Lung microvascular endothelial cell (primary cell): ENCODE data around the gene IL17REL. TPM values are rescaled to one million over a fixed set of nuclear protein-coding genes. Genes with fewer than 3 reads are reported as not detected.

Experiments
- DNase-seq, 2 donors: peaks; one replicate each; pipeline versions ENCODE4 v3.0.0 to v3.0.0-alpha.2; 2010; ENCODE audit warnings: low read depth in 2 of 2
- total RNA-seq: library from RNA; depleted of rRNA; stranded (reverse); fragments of >200 nt; gene quantifications from 2 replicates; pipeline ENCODE4 v1.2.1, GENCODE V29; 2014

IL17REL gene
- total RNA-seq, 1 donor from 2014 or later: not detected

DNA sequence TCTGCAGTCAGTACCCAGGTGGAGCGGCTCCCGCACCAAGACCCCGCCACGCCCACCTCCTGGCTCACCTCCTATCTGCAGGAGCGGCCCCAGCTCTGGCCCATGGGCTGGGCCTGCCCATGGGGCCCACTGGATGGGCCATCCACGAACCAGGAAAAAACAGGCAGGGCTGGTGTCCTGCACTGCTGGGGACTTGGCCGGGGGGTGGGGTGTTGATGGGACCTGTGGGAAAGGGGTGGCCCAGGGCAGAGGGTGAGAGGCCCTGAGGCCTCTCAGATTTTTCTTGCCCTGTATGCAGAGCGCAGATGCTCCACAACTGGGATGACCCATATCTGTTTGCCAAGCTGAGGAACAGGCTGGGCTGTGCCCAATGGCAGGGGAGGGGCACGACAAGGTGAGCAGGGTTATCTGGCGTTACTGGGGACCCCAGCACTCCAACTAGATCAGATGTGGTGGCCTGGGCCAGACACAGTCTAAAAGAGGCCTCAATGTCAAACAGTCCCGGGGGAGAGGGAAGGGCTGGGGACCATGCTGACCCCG lies 54.7 kb downstream of the IL17REL start:
- DNase-seq: no peak

DNA sequence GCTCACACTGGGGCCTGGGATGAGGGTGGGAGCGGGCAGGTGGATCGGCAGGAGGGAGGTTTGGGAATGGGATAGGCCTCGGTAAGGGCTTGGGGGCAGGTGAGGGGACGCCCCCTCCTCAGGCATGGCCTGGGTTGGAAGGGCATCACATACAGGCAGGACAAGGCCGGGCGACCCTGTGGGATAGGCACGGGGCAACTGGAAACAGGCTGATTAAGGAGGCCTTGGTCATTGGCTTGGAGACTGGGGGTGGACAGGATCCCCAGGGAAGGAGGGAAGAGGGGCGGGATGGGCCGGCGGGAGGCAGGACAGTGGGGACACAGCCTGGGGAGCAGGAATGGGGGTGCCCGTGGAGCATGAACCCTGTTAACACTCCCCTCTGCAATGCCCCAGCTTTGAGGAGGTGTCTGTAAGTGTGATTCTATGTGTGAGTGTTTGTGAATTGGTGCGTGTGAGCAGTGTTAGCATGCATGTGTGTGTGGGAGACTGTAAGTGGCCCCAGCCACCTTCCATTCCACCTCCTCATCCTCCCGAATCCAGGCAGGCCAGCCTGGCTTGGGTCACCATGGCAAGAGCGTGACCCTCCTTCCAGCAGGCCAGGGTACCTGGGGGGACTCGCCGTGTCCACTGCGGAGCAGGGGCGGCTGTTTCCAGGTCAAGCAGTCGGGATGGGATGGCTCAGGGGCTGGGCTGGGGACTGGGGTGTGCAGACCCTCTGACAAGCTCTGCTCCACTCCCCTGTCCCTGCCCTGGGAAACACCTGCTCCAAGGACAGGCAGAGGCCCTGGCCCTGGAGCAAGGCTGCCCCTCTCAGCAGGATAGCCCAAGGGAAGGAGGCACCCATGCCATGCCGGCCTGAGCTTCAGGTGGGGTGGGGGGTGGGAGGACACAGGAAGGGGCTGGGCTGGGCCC lies 55.4 kb downstream of the IL17REL start:
- no peak for DNase-seq

DNA sequence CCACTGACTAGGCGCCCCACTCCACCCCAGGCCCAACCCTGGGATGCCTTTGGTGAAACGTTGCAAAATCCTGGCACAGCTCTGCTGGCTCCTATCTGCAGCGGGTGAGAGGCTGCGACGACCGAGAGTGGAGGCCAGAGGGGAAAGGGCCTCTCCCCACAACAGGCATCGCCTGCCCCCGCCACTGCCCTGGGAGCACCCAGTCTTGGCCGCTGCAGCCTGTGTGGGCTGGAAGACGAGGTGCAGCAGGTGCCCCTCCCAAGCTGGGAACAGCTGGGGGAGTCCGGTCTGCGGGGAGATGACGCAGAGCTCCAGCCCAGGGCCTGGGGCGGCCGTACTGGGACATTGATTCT lies 56.2 kb downstream of the IL17REL start:
- no peak for DNase-seq

DNA sequence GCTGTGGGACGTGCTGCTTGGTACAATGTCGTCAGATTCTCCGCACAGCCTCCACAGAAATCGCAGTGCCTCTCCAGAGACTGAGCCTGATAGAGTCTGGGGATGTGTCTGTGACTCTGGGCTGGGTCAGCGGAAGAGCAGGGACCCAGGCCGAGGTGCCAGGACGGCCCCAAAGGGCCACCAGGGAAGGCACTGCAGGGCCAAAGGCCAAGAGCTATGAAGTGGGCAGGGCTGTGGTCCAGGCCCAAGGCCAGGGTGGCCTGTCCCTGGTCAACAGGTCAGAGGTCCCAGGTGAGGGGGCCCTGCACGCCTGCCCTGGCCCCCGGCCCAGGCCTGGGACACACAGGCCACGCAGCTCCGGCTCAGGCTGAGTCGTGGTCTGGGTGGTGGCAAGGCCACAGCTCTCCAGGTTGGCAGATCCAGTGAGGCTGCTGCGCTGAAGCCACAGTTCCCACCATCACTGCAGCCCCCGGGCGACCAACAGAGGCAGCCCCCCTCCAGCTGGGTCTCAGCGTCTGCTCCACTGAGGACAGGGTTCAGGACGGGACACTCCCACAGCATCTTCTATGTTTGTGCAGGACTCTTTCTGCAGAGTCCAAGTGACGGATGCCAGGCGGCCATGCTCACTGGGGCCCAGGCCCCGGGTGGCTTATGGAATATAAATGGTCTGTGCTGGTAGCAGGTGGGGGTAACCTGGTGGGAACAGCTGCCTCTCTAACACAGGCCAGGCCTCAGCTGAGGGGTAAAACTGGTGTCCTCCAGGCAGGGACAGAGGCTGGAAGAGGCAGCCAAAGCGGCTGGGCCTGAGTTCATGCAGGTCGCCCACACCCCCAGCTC lies 56.8 kb downstream of the IL17REL start:
- no peak for DNase-seq

DNA sequence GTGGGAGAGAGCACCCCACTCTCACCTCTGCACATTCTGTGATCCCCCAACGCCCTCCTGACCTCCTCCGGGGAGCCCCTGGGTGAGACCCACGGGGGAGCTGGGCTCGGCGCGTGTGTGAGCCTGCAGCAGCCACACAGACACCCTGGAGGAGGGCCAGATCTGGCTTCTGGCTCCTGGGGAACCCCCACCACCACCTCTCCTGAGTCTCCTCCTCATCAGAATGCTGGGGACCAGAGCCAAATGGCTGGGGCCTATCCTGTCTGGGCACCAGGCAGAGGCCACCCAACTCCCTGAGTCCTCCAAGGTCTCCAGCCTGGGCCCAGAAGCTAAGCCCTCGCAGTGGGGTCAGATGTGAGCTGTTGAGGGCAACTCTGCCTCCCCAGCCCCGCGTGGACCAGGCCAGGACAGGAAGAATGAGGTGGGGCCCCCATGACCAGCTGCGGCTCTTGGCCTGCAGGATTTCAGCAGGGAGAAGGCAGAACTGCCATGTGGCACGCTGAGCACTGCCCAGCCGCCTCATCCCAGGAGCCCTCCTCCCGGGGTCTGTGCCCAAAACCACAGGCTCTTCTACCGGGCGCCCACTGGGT lies 57.5 kb downstream of the IL17REL start:
- no peak for DNase-seq

DNA sequence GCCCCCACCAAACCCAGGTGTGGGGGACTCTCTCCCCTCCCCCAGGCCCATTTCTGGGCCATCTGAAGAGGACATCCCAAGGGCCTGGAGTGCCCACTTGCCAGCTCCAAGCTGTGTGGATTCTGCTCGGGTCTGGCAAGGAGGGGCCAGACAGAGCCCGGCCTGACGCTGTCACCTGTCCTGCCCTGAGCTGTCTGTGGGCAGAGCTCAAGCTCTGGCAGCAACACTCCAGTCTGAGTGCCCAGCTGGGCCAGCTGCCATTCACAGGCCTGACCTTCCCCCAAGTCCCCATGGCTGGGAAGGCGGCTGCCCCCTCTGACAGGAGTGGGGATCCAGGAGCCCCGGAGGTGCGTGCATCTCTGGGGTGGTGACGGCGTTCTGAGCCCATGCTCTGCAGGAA lies 58.2 kb downstream of the IL17REL start:
- no peak for DNase-seq

DNA sequence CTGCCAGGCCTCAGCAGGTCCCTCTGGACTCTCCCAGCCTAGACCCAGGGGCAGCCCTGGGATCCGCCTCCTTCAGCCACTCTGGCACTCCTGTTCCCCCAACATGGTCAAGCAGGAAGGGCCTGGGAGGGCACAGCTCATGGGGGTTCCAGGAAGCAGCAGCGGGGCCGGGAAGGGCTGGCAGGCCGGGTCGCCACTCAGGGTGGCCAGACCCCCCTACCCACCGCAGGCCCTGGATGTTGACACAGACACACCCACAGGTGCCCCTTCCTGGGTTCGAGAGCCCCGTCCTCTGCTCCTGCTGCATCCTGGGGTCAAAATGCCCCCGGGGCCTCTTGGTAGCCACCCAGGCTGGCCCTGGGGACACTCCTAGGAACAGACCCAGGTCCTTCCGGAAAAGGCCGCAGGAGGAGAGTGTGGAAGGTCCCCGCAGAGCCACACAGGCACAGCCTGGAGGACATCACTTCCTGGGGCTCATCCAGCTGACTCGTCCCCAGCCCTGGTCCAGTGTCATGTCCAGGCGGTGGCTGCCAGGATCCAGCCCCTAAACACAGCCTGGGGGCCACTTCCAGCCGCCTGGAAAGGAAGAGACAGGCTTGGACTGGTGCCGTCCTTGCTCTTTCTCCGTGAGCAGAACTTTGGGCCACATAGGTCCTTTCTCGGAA lies 58.8 kb downstream of the IL17REL start:
- no peak for DNase-seq

DNA sequence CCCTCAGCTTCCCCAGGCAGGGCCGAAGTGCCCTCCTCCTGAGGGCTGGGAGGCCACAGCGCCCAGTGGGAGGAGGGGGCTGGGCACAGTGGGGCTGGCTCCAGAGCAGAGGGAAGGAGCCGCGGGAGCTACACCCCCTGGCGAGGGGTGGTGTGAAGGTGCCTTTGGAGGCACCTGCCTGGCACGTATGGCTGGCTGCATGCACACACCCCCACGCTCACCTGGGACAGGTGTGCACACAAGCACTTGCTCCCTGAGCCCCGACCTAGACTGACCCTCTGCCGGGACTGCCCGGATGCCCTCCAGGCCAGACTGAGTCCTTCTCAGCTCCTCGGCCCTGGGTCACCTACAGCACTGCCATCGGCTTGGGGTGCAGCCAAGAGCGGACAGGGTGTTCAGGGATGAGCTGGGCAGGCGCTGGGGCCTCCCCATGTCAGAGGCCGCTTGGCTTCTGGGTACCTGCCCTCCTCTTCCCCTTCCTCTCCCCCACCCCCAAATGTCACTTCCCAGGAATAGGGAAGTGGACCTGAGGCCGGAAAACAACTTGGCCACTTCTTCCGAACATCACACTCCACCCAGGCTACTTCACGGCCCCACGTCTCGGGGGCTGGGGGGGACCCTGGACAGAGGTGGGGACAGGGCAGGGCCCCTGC lies 59.4 kb downstream of the IL17REL start:
- no peak for DNase-seq

DNA sequence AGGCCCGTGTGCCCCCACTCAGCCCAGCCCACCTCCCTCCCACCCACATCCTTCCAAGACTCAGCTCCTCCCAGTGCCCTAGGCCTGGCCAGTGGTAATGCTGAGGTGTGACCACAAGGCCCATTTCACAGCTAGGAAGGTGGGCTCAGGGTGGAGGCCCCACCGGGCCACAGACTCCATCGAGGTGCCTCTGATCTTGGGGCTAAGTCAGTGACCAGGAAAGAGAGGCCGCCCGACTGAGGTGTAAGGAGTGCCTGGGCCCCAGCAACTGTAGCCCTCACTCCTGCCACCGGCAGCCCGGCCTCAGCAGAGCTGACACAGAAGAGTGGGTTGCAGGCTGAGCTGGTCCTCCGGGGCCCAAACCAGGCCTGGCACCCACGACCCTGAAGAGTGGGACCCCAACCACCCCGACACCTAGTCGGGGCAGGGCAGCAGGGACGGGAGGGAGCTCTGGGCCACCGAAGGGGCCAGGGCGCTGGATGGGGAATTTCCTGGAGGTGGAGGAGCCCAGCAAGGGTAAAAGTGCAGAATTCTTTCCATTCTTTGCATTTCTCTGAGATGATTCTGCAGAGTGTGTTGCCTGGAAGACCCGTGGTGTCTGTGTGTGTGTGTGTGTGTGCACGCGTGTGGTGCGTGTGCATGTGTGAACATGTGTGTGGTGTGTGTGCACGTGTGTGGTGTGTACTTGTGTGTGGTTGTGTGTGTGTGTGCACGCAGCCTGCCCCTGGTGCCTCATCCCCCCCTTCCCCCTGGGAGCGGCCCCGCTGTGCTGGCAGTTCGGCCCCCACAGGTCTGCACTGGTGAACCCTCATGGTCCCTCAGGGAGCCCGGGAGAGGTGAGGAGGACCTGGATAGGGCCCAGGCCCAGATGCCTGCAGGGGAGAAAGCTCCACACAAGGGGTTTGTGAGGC lies 60.3 kb downstream of the IL17REL start:
- DNase-seq: peak; percentile 31 to 33

DNA sequence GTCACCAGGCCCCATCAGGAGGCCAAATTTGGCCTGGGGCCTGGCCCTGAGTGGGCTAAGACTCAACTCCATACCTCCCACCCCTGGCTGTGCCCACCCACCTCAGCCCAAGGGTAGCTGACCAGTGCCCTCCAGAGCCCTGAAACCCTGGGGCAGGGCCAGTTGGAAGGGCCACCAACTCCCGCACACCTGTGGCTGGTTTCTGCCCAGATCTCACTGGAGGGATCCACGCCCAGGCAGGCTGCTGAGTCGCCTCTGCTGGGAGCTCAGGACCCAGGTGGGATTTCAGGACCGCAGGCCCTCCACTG lies 60.9 kb downstream of the IL17REL start:
- no peak for DNase-seq

DNA sequence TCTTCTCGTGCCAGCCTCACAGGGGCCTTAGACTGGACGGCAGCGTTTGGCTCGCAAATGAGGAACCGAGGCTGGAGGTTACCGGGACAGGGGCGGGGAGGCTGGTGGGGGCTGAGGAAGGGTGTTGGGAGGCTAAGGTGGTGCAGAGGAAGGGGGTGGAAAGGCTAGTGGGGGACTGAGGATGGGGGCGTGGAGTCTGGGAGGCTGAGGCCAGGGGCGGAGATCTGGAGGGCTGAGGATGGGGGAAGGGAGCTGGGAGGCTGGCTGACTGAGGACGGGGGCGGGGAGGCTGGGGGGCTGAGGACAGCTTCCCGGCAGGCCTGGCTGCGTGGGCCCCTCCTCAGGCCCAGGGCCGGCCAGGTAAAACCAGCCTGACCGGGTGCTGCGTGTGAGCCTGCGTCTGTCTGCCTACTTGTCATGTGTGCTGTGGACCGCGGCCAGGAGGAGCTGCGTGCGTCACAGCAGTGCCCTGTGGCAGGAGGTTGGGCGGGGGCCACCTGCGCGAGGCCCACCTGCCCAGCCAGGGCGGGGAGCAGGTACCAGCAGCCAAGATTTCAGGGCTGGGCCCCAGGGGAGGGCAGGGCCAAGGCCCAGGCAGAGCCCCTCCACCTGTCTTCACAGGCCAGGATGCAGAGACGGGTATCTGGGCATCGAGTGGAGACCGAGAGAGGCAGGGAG lies 61.4 kb downstream of the IL17REL start:
- no peak for DNase-seq

DNA sequence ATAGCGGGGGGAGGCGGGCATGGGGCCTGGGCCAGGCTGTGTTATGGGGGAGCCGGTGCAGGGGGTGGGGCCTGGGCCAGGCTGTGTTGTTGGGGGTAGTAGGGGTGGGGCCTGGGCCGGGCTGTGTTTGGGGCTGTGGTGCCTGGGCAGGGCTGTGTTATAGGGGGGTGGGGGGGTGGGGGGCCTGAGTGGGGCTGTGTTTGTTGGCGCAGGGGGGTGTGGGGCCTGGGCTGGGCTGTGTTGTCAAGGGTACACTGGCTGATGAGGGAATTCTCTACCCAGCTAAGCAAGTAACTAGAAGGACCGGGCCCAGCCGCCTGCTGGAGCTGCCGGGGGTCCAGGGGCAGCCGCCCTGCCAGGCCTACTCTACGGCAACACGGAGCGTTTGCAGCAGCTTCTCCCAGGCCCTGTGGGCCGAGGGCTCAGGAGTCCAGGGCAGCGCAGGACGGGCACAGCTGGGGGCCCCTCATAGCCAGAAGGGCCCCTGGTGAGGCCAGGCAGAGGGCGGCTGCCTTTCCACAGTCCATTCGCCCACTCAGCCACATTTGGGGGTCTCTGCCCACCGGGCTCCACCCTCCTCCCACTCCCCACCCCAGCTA lies 62.1 kb downstream of the IL17REL start:
- DNase-seq: no peak

DNA sequence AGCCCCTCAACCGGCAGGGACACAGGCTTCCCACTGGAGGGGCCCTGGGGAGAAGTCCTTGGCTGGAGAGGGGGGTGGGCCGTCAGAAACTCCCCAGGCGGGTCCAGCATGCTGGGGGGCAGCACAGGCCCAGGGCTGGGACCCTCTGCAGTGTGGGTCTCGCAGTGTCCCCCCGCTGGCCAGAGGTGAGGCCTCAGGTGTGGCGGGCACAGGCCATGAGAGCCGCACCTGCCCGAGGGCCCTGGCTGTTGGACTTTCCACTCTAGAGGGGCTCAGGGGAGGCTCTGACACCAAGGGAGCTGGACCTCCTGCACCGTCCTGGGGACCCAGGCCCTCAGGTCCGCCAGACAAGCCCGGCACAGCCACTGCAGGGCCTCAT lies 62.7 kb downstream of the IL17REL start:
- DNase-seq: no peak

DNA sequence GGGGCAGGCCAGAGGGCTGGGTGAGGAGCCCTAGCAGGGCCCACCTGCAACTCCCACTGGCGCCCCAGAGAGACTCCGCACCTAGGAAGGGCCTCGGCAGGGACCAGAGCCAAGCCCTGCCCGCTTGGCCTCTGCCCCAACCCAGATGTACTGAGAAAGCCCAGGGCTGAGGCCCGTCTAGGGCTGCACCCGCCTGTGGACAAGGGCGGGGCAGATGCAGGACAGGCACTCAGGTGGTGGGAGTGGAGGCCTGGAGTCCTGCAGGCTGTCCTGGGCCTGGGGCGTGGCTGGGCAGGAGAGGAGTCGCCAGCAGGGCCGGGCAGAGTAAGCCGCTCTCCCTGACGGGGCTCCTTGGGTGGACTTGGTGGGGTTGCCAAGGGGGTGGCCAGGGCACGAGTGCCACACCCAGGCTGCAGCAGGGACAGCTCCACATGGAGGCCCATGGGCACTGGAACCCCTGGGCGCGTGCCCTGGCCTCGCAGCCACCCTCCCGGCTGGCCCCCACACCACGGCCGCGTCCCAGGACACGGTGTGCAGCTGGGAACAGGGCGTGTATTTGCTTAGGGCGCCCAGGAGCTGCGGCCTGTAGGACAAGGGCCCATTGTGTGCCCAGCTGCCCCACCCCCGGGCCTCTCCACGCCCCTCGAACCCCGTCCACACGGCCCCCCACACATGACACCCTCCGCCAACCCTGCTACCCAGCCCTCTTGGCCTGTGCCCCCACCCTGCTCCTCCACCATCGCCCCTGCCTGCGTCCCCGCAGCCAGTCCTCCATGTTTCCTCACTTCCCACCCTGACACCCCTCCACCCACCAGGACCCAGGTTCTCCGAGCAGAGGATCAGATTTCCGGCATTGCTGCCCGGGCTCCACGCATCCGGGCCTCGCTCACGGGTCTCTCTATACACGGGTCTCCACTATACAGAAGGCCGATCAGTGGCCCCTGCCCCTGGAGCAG lies 63.3 kb downstream of the IL17REL start:
- no peak for DNase-seq

DNA sequence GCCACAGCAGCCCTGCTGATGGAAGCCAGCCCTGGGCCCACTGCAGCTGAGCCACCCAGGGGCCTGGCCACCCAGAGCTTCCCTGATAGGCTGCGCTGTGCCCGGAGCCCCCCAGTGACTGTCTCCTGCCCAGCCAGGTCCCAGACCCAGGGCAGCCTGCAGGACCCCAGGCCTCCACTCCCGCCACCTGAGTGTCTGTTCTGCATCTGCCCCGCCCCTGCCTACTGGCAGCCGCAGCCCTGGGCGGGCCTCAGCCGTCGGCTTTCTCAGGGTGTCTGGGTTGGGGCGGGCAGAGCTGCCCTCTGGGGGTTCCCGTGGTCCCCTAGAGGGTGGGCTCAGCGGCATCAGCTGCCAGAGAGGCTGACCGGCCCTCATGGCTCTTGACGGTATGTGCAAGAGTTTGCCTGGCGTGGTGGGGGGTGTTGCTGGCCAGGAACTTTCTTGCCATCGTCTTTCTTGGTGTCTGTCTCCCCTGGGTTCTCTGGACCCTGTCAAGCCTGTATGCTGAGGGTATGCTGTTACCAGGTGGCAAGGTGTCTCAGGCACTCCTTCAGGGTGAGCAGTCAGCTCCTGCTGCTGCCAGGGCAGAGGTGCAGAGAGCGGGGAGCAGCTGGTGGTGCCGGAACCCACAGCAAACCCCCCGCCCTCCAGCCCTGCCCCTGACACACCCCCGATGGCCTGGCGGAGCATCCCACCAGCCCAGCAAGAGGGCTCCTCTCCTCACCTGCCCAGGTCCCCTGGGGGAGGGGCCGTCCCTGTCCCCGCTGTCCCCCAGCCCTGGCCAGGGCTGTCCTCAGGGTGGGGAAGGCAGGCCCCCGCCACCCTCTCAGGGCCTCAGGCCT lies 64.2 kb downstream of the IL17REL start:
- DNase-seq: no peak

DNA sequence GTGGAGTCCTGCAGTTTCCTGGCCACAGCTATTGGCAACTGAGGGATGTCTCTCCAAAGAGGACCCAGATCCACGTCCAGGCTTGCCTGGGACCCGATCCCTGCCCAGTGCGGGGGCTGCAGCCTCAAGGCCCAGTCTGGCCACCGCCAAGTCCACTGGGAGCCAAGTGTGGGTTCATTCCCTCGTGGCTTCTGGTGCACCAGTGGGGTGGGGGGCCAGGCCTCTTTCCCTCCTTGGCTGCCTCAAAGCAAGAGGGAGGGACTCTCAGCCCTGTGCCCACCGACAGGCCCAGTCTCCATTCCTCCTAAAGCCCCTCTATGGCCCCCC lies 65.3 kb downstream of the IL17REL start:
- no peak for DNase-seq

DNA sequence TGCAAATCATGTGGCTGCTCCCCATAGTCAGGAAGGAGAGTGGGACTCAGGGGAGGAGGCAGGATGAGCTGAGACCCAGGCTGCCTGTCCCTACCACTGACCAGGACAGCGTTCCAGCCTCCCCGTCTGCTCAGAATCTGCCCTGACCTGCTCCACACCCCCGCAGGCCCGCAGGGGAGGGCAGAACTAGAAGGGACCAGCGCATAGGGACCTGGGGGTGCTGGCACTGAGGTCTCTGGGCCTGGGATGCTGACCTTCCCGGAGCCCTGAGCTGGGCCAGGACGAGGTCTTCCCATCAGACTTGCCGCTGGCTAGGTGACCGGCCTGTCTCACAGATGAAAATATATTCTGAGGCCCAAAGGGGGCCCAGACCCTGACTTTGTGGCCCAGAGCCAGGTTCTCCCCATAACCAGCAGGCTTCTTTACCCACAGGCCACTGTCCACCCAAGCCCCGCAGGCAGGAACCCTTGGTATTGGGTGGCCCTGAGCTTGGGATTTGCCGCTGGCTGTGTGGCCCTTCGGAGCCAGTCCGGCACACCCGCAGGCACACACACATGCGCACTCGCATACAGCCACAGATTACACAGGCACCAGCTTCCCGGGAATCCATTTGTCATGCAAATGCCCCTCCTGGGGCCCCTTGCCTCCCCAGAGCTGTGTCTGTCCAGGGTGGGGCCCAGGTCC lies 65.8 kb downstream of the IL17REL start:
- DNase-seq: no peak
